Muscle layer of colon (tissue), 2 donors: Measurements from ENCODE around the gene OR2V2.
"Not testable (repeated sequence)": the region's sequence is repeated elsewhere in the genome, so short reads cannot be mapped to it uniquely, and the experiment has no call there.

ENCODE experiments used
- H3K27ac ChIP-seq: one replicate; pipeline ENCODE4 v1.7.0; 2013; ENCODE audit warnings: low read depth, mild to moderate bottlenecking, low read length, moderate library complexity
- H3K27me3 ChIP-seq, 2 donors: one replicate each; pipeline ENCODE4 v1.7.0; 2013; ENCODE audit warnings: low read length in 2 of 2, mild to moderate bottlenecking in 2 of 2; ENCODE audit not compliant: insufficient read depth in 2 of 2, control insufficient read depth in 1 of 2
- H3K36me3 ChIP-seq: one replicate; pipeline ENCODE4 v1.7.0; 2013; ENCODE audit warnings: mild to moderate bottlenecking, low read length; ENCODE audit not compliant: insufficient read depth
- H3K4me1 ChIP-seq: one replicate; pipeline ENCODE4 v1.7.0; 2013; ENCODE audit warnings: mild to moderate bottlenecking, low read length; ENCODE audit not compliant: insufficient read depth
- H3K4me3 ChIP-seq, 2 donors: one replicate each; pipeline ENCODE4 v1.7.0; 2013; ENCODE audit warnings: low read length in 2 of 2, low read depth in 1 of 2, mild to moderate bottlenecking in 1 of 2, moderate library complexity in 1 of 2
- H3K9ac ChIP-seq: one replicate; pipeline ENCODE4 v1.7.0; 2013; ENCODE audit warnings: low read length
- H3K9me3 ChIP-seq: one replicate; pipeline ENCODE4 v1.7.0; 2013; ENCODE audit warnings: mild to moderate bottlenecking, low read length
- donor health status: abdominal sarcoma.
- donor health status: Adenocarcinoma of cecum.

Gene OR2V2

DNA sequence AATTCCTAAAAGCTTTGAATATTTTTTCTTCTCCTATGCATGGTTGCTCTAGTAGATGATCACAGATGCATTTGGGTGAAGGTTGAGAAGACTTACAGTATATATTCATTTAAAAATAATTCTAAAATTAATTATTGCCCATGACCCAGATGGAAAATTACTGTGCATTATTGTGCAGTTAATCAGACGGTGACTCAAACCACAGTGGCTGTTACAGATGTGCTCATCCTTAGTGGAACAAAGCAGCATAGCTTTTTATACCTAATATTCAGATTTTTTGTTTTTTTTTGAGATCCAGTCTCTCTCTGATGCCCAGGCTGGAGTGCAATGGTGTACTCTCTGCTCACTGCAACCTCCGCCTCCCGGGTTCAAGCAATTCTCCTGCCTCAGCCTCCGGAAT lies 27.1 kb upstream of the OR2V2 start:
- H3K36me3 ChIP-seq, result no peaks in the 10 kb centered on the region
- H3K9ac ChIP-seq, result no peak overlapping the region
- H3K4me1 ChIP-seq, result no peaks in the 10 kb centered on the region
- H3K9me3 ChIP-seq, result no peaks in the 10 kb centered on the region
- no peak overlapping the region for H3K27ac ChIP-seq
- H3K4me3 ChIP-seq, result no peak overlapping the region
- H3K27me3 ChIP-seq, result peaks cover 13 to 34% of the 10 kb centered on the region in 2 donors

DNA sequence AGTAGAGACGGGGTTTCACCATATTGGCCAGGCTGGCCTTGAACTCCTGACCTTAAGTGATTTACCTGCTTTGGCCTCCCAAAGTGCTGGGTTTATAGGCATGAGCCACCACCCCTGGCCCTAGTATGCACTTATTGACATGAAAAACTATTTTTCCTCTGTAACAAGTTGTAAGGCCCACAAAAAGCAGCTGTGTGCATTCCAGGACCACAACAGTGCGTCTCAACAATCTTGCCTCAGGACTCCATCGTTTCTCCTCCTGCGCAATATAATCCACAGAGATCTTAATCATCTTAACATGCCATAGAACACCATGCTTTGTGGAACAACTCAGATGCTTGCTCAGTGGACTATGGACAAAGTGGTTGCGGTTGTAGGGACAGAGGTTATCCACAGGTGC lies 26.6 kb upstream of the OR2V2 start:
- H3K36me3 ChIP-seq, result no peaks in the 10 kb centered on the region
- no peak overlapping the region for H3K27ac ChIP-seq
- no peak overlapping the region for H3K4me3 ChIP-seq
- no peak overlapping the region for H3K9ac ChIP-seq
- H3K27me3 ChIP-seq, result peaks cover 9 to 29% of the 10 kb centered on the region in 2 donors
- H3K9me3 ChIP-seq, result no peaks in the 10 kb centered on the region
- H3K4me1 ChIP-seq, result no peaks in the 10 kb centered on the region

DNA sequence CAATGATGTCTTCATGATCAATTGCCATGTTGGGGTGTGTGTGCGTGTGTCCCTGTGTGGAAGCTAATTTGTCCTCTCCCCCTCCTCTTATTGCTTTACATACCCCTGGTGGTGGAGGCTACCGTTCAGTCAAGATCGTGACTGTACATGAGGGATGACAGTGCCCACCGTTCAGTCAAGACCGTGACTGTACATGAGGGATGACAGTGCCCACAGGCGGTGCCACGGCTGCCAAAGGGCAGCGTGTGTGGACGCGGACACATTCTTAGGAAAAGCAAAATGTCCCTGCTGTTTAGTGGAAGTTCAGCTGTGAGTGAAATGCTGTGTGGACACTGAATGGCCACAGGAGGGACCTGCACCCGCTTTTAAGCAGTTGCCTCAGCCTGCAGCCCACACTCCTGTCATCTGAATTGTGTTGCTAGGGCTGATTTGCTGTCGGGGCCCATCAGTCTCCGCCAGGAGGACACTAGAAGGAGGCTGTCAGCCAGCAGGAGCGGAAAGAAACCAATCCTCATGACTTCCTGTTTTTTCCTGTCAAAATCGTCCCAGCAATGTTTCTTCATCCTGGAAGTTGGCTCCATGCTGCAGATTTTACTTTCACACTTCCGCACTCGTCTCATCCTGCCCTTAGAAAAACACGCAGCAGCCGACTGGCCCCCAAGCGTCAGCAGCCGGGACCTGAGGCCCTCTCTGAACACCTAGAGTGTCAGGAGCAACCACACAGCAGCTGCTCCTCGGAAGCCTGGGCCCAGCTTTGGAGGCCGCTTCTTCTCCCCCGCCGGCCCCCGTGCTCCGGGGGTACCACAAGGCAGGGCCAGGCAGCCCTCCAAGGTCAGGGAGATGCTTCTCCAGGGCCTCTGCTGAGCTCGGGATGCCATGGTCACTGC lies 25.5 kb upstream of the OR2V2 start:
- Histone ChIP-seq H3K9me3 (no peaks in the 10 kb centered on the region), H3K9ac (no peak overlapping the region), H3K27me3 (peaks cover 9 to 18% of the 10 kb centered on the region in 2 donors), H3K4me3 (no peak overlapping the region), H3K27ac (no peak overlapping the region), H3K4me1 (no peaks in the 10 kb centered on the region), H3K36me3 (no peaks in the 10 kb centered on the region)

DNA sequence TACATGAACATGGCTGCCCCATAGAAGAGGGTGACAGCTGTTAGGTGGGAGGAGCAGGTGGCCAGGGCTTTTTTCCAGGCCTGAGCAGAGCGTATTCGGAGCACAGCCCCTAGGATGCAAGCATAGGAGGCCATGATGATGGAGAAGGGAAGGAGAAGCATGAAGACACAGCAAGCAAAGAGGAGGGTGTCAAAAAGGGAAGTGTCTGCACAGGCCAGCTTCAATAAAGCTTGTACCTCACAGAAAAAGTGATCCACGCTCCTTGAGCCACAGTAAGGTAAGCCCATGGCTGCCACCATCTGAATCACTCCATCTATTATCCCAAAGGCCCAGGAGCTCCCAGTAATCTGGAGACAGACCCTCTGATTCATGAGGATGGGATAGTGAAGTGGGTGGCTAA lies 22.9 kb upstream of the OR2V2 start:
- H3K27ac ChIP-seq, result no peak overlapping the region
- H3K9ac ChIP-seq, result no peak overlapping the region
- H3K4me3 ChIP-seq, result no peak overlapping the region
- H3K4me1 ChIP-seq, result no peaks in the 10 kb centered on the region
- no peaks in the 10 kb centered on the region for H3K9me3 ChIP-seq
- H3K36me3 ChIP-seq, result no peaks in the 10 kb centered on the region
- peaks cover 11 to 31% of the 10 kb centered on the region in 2 donors for H3K27me3 ChIP-seq

DNA sequence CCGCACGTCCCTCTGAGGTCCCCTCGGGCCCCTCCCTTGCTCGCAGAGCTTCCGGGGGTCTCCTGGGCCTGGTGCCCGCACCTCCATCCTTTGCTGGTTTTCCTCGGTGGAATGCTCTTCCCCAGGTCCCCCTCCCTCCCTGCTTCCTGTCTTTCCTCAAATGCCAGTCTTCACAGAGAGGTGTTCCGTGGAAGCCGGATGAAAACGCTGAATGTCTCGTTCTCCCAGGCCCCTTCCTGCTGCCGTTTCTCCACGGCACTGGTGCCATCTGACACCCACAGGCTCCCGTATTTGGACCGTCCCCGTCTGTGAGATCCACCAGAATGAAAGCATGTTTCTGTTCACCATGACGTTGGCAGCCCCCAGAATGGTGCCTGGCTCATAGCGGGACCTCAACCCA lies 20.5 kb upstream of the OR2V2 start:
- no peak overlapping the region for H3K27ac ChIP-seq
- H3K4me1 ChIP-seq, result no peaks in the 10 kb centered on the region
- H3K9ac ChIP-seq, result no peak overlapping the region
- no peak overlapping the region for H3K4me3 ChIP-seq
- peaks cover 6 to 37% of the 10 kb centered on the region in 2 donors for H3K27me3 ChIP-seq
- H3K36me3 ChIP-seq, result no peaks in the 10 kb centered on the region
- H3K9me3 ChIP-seq, result no peaks in the 10 kb centered on the region

DNA sequence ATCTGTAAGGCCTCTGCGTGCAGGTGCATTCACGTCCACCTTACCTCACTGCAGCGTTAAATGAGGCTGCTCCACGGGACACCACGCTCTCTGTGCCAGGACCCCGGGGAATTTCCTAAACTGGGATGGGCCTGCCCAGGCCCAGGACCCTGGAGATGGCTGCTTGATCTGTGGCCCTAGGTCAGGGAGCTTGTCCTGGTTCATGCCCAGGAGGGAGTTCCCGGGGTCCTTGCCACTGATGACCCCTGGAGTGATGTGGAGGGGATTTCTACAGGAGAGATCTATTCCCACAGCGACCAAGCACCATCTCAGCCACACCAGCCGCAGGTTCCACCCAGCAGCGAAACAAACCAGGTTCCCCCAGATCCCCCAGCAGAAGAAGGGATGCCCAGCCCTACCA lies 19.9 kb upstream of the OR2V2 start:
- no peaks in the 10 kb centered on the region for H3K36me3 ChIP-seq
- no peak overlapping the region for H3K4me3 ChIP-seq
- H3K4me1 ChIP-seq, result no peaks in the 10 kb centered on the region
- H3K27me3 ChIP-seq, result peaks cover 6 to 31% of the 10 kb centered on the region in 2 donors
- no peak overlapping the region for H3K27ac ChIP-seq
- H3K9ac ChIP-seq, result no peak overlapping the region
- no peaks in the 10 kb centered on the region for H3K9me3 ChIP-seq

DNA sequence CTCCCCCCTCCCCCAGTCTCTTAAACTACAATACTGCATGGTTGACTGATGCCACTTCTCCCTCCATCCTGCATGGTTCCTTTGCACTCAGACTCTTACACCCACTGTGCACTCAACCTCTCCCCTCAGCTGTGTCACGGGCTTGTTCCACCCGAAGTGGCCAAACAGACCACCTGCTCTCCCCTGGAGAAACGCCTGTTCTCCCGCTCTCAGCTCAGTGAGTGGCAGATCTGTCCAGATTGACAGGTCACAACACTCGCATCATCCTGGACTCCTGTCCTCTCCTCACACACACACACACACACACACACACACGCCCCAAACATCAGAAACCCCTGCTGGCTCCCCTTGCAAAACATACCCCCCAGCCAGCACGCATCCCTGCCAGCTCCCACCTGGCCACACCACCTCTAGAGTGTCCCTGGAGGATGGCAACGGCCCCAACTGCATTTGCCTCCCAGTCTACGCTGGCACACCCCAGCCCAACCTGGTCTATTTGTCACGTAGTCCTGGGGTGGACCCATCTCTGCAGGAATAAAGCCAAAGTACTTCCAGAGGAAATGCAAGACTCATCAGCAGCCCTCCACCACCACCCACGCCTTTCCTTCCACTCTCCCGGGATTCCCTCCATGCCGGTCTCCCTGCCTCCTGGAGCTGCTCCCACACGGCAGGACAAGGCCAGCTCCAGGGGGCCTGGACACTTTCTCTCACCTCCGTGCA lies 19.3 kb upstream of the OR2V2 start:
- Histone ChIP-seq H3K36me3 (no peaks in the 10 kb centered on the region), H3K9me3 (no peaks in the 10 kb centered on the region), H3K9ac (no peak overlapping the region), H3K4me3 (no peak overlapping the region), H3K27ac (no peak overlapping the region), H3K27me3 (peaks cover 6 to 29% of the 10 kb centered on the region in 2 donors), H3K4me1 (no peaks in the 10 kb centered on the region)

DNA sequence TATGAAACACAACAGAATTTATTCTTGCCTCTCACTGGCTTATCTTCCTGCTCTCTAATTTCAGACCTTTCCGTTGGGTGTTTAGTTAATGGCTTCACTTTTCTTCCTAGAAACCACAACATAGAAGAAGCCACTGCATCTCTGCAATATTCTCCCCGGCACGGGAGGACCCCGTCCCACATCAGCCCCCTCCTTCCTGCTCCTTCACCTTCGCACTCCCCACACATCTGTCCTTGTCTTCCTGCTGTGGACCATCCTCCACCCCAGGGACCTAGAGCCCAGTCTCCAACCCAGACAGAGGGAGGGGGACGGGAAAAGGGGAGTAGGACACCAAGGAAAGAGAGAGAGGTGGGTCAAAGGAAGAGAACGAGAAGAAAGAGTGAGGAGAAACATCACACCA lies 17.8 kb upstream of the OR2V2 start:
- H3K9ac ChIP-seq, result no peak overlapping the region
- no peaks in the 10 kb centered on the region for H3K36me3 ChIP-seq
- peaks cover 6 to 29% of the 10 kb centered on the region in 2 donors for H3K27me3 ChIP-seq

DNA sequence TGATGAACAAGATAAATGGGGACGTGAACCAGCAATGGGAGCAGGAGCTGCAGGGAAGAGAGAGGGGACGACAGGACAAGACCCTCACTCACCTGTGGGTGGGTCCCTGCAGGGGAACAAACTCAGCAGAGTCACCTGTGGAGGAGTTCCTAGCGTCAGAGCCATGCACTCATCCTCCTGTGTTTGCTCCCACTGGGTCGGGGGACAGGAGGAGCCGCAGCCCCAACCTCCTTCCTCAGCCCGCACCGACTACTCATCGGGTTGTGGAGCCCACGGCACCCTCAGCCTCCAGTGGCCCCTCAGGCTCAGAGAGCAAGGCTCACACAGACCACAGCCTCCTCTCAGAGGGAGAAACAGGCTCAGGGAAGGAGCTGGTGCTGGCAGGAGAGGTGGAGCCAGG lies 17.3 kb upstream of the OR2V2 start:
- not testable (repeated sequence) for H3K27ac ChIP-seq

More for the DNA sequence above, 17.8 kb upstream of the OR2V2 start:
- Histone ChIP-seq H3K9me3 (no peaks in the 10 kb centered on the region), H3K4me3 (no peak overlapping the region), H3K27ac (no peak overlapping the region), H3K4me1 (no peaks in the 10 kb centered on the region)

DNA sequence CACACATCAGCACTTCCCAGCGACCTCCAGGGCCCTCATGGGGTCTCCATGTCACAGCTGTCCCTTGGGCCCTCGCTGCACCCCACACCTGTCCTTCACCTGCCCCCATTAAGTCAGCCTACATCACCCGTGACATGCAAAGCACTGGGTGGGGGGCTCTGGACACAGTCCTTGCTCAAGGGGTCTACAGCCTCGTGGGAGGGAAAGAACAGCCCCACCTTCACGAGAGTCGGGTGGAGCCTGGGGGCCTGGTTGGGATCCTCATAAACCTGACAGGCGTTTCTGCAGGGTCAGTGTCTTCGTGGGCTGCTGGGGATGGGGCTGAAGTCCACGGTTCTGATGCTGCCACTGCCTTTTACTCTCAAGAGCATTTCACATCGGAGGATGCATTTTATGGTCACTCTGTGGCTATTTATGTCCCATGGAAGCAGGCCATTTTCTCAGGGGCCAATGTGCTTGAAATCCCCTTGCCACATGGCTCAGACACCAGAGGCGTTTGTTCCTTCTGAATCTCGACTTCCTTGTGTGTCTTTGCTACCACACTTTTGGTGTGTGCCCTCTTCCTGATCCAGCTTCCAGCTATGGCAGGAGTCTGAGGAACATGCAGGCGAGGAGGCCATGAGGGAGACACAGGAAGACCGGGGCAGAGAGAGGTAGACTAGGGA lies 16.4 kb upstream of the OR2V2 start, which contains the start of gene OR2V1:
TSS of gene OR2V1 (minus strand) at position 338 of the 665 bp plus-strand sequence. CDS start 5,865 bp downstream, outside the sequence.
- Histone ChIP-seq H3K27me3 (peaks cover 6 to 29% of the 10 kb centered on the region in 2 donors), H3K4me3 (no peak within 1 kb of the TSS), H3K9me3 (no peaks in the 10 kb centered on the region), H3K27ac (no peak within 1 kb of the TSS), H3K36me3 (no peaks in the 10 kb centered on the region), H3K9ac (no peak within 1 kb of the TSS), H3K4me1 (no peaks in the 10 kb centered on the region)

More for the DNA sequence above, 17.3 kb upstream of the OR2V2 start:
- H3K4me3 ChIP-seq, H3K9me3 ChIP-seq, H3K9ac ChIP-seq, H3K36me3 ChIP-seq, H3K4me1 ChIP-seq: not testable (repeated sequence)
- peaks cover 6 to 29% of the 10 kb centered on the region in 2 donors for H3K27me3 ChIP-seq

DNA sequence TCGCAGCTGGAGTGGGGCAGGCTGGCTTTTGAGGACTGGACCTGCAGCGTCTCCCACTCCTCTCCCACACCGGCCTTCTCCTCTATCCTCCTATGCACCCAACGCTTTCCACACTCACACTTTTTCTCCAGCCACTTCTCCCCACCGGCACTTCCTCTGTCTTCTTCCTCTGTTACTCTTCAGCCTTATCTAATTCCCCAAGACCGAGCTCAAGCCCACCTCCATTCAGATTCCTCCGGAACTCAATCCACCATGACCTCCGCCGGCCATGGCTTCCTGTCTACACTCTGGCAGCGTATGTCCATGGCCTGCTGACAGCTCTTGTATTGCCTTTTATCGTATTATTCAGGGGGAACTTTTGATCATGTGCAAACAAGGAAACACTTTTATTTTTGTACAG lies 15.9 kb upstream of the OR2V2 start:
- Histone ChIP-seq H3K9ac (no peak overlapping the region), H3K27ac (no peak overlapping the region), H3K4me1 (no peaks in the 10 kb centered on the region), H3K27me3 (peaks cover 6 to 29% of the 10 kb centered on the region in 2 donors), H3K9me3 (no peaks in the 10 kb centered on the region), H3K36me3 (no peaks in the 10 kb centered on the region), H3K4me3 (no peak overlapping the region)
